Osteocyte (in vitro differentiated cells): ENCODE data around the gene COL4A2. TPM values are rescaled to one million over a fixed set of nuclear protein-coding genes. Genes with fewer than 3 reads are reported as not detected.

Experiments used
- DNase-seq: peaks from one replicate; pipeline ENCODE4 v3.0.0; 2021; ENCODE audit warnings: mixed read lengths; ENCODE audit not compliant: unreplicated experiment; ENCODE audit errors: extremely low spot score
- H3K27ac Mint-ChIP-seq: one replicate; pipeline ENCODE4 v1.8.0; 2021; ENCODE audit warnings: mild to moderate bottlenecking, mixed read lengths; ENCODE audit not compliant: unreplicated experiment
- H3K27me3 Mint-ChIP-seq: one replicate; pipeline ENCODE4 v1.8.0; 2021; ENCODE audit warnings: mixed read lengths; ENCODE audit not compliant: unreplicated experiment
- H3K36me3 Mint-ChIP-seq: one replicate; pipeline ENCODE4 v1.8.0; 2021; ENCODE audit warnings: mixed read lengths; ENCODE audit not compliant: unreplicated experiment
- H3K4me1 Mint-ChIP-seq: one replicate; pipeline ENCODE4 v1.8.0; 2021; ENCODE audit warnings: mixed read lengths; ENCODE audit not compliant: unreplicated experiment
- H3K4me3 Mint-ChIP-seq: one replicate; pipeline ENCODE4 v1.8.0; 2021; ENCODE audit warnings: mild to moderate bottlenecking, moderate library complexity, mixed read lengths; ENCODE audit not compliant: unreplicated experiment
- H3K9me3 Mint-ChIP-seq: one replicate; pipeline ENCODE4 v1.8.0; 2021; ENCODE audit warnings: mixed read lengths; ENCODE audit not compliant: unreplicated experiment
- total RNA-seq: library from RNA; stranded (reverse); gene quantifications from 2 replicates; pipeline ENCODE4 v1.2.1, GENCODE V29; 2021
- TF ChIP-seq, protein P1 (sequence below): fragments of 200-600 bp; sonication (generic); IDR thresholded peaks from 2 replicates; pipeline ENCODE4 v1.5.0; 2021; ENCODE audit warnings: antibody characterized with exemption, mild to moderate bottlenecking, moderate library complexity

The COL4A2 gene
- total RNA-seq, 1 donor from 2014 or later: 2,001 TPM

DNA sequence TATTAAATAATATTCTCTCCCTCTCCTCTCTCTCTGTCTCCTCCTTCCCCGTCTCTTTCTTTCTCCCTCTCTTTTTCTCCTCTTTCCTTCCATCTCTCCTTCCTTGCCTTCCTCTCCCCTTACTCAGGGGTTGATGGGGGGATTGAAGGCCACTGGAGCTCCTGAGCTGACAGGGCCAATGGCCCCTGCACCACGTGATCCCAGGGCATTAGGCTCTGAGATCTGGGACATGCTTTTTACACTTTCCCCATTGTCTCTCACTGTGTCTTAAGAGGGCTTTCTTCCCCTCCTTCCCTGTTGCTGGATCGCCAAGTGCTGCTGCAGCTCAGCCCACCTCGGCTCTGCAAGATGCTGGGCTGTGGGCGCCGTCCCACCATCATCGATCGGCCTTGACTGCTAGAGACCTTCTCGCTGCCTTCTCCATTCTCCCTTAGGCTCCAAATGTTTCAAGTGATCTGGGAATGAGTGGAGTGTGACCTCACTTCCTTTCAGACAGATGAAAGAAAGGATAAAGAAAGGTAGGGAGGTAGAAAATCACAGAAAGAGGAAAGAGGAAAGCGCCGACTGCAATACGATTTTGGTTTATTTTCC, 42.3 kb upstream of the COL4A2 start:
- peak overlapping the region; percentile 82 for H3K27ac Mint-ChIP-seq
- peak; percentile 49 for DNase-seq
- TF ChIP-seq, protein P1, sequence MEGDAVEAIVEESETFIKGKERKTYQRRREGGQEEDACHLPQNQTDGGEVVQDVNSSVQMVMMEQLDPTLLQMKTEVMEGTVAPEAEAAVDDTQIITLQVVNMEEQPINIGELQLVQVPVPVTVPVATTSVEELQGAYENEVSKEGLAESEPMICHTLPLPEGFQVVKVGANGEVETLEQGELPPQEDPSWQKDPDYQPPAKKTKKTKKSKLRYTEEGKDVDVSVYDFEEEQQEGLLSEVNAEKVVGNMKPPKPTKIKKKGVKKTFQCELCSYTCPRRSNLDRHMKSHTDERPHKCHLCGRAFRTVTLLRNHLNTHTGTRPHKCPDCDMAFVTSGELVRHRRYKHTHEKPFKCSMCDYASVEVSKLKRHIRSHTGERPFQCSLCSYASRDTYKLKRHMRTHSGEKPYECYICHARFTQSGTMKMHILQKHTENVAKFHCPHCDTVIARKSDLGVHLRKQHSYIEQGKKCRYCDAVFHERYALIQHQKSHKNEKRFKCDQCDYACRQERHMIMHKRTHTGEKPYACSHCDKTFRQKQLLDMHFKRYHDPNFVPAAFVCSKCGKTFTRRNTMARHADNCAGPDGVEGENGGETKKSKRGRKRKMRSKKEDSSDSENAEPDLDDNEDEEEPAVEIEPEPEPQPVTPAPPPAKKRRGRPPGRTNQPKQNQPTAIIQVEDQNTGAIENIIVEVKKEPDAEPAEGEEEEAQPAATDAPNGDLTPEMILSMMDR: no peak
- H3K27me3 Mint-ChIP-seq: no peaks in the 10 kb centered on the region
- H3K36me3 Mint-ChIP-seq: peaks cover 22% of the 10 kb centered on the region
- H3K4me3 Mint-ChIP-seq: no peak overlapping the region
- peaks cover 75% of the 10 kb centered on the region for H3K4me1 Mint-ChIP-seq
- H3K9me3 Mint-ChIP-seq: no peaks in the 10 kb centered on the region

DNA sequence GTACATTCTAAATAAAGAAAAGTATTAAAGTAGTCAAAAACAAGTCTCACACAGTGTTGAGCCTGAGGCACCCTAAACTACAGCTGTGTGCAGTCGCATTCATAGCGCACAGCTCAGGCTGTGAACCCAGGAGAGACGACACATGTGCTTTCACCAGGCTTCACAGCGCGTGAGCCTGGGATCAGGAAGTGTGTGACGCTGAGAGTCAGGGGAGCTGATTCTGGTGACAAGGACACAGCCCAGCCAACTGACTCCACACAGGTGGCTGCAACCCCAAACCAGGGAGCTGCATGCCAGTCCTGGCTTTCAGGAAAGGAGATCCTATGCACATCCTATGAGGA, 41.8 kb upstream of the COL4A2 start:
- Mint-ChIP-seq H3K4me3 (no peak overlapping the region), H3K4me1 (peaks cover 75% of the 10 kb centered on the region), H3K36me3 (peaks cover 22% of the 10 kb centered on the region), H3K9me3 (no peaks in the 10 kb centered on the region), H3K27ac (peak overlapping the region; percentile 64), H3K27me3 (no peaks in the 10 kb centered on the region)
- DNase-seq: peak; percentile 56
- TF ChIP-seq, protein P1: no peak

DNA sequence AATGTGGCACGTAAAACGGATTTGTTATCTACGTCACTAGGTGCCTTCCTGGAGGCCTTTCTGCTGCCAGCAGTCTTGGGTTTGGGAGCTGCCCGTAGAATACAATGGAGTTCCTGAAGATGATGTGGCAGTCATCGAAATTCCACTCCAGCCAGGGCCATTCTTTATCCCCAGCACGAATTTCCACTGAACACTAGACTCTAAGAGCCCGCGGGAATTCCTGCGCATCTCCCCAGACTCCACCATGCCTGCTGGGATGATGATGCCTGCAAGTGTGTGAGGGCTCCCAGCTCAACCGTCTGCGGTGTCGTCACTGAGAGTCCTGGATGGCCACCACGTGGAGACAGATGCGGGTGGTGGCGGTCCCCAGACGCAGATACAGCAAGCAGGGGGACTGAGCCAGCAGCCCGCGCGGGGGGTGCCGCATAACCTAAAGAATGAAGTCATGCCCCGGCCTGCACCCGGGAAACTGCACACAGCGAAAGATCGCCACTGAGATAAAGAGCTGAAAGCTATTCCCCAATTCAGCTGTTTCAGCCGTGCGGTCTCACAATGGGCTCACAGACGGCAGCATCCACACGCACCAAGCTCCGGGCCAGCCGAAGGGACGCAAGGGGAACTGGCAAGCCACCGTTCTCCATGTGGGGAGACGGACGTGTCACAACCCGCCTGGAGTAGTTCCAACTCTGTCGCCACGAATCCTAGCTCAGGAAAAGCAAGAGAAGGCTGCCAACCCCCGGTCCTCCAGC, 41.2 kb upstream of the COL4A2 start:
- H3K27ac Mint-ChIP-seq: peak overlapping the region; percentile 64
- H3K4me1 Mint-ChIP-seq: peaks cover 77% of the 10 kb centered on the region
- TF ChIP-seq, protein P1: no peak
- DNase-seq: peak; percentile 83
- H3K36me3 Mint-ChIP-seq: peaks cover 23% of the 10 kb centered on the region
- H3K27me3 Mint-ChIP-seq: no peaks in the 10 kb centered on the region
- H3K4me3 Mint-ChIP-seq: no peak overlapping the region
- H3K9me3 Mint-ChIP-seq: no peaks in the 10 kb centered on the region

DNA sequence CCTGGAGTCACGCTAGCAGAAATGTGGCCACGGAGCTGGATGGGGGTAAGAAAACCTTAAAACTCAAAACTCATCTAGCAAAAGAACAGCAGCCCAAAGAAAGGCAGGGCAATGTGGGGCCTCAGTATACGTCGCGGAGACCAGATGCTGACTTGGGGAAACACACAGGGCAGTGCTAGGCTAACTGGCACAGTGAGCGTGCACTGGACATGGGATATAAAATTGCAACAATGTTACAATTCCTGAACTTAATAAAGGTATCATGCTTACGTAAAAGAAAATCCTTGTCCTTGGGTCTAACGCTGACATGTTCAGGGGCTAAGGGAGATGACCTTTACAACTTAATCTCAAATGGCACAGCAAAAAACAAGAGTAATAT, 40.7 kb upstream of the COL4A2 start:
- TF ChIP-seq, protein P1: no peak
- peaks cover 78% of the 10 kb centered on the region for H3K4me1 Mint-ChIP-seq
- H3K27me3 Mint-ChIP-seq: no peaks in the 10 kb centered on the region
- DNase-seq: no peak
- no peaks in the 10 kb centered on the region for H3K9me3 Mint-ChIP-seq
- no peak overlapping the region for H3K4me3 Mint-ChIP-seq
- H3K36me3 Mint-ChIP-seq: peaks cover 27% of the 10 kb centered on the region
- H3K27ac Mint-ChIP-seq: peak overlapping the region; percentile 64

DNA sequence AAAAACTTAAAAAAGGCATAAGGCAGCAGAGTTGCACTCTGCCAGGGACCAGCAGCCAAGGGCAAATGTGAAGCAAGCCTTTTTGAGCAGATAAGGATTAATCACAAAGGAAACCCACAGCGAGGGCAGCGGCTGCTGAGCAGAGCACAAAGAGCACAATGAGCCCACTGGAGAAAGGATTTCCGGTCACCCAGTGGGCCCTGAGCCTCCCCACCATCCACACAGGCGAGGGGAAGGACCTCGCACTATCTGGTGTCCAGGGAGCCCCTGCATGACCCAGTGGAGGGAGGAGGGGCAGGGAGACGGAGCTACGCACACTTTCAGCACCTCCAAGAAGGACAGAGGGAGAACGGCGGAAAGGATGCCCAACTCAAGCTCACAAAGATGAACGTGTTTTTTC, 40.1 kb upstream of the COL4A2 start:
- Mint-ChIP-seq H3K27me3 (no peaks in the 10 kb centered on the region), H3K4me1 (peaks cover 77% of the 10 kb centered on the region), H3K4me3 (no peak overlapping the region), H3K36me3 (peaks cover 32% of the 10 kb centered on the region), H3K9me3 (no peaks in the 10 kb centered on the region), H3K27ac (peak overlapping the region; percentile 64)
- DNase-seq: peak; percentile 65
- TF ChIP-seq, protein P1: no peak
